Gastroesophageal sphincter (tissue), 4 donors: ENCODE results near the gene MUSK. TPM values are rescaled to one million over a fixed set of nuclear protein-coding genes. Genes with fewer than 3 reads are reported as not detected.
A peak's percentile ranks its signal among the peaks of the same experiment; 100 is the strongest.

Source experiments
- ATAC-seq: fragments of 150-250 bp; one replicate; pipeline ENCODE4 v1.9.1; 2016; ENCODE audit warnings: mild to moderate bottlenecking, moderate library complexity
- H3K27ac ChIP-seq, 4 donors: fragments of 200-600 bp; sonication (generic) in 3 of 4; 1 replicate in 3 of 4; 2 replicates in 1 of 4; pipeline ENCODE4 v1.5.1; 2016 to 2019
- H3K27me3 ChIP-seq: fragments of 200-600 bp; sonication (generic); one replicate; pipeline ENCODE4 v1.5.1; 2019
- H3K36me3 ChIP-seq, 2 donors: fragments of 200-600 bp; sonication (generic); one replicate each; pipeline ENCODE4 v1.5.1; 2019; ENCODE audit warnings: control low read depth in 1 of 2
- H3K4me1 ChIP-seq, 3 donors: fragments of 200-600 bp; sonication (generic); 1 replicate in 2 of 3; 2 replicates in 1 of 3; pipeline ENCODE4 v1.5.1; 2016 to 2019; ENCODE audit warnings: control low read depth in 2 of 3
- H3K4me3 ChIP-seq, 2 donors: fragments of 200-600 bp; sonication (generic); one replicate each; pipeline ENCODE4 v1.5.1; 2019; ENCODE audit warnings: mild to moderate bottlenecking in 1 of 2, moderate library complexity in 1 of 2
- H3K9me3 ChIP-seq, 3 donors: fragments of 200-600 bp; sonication (generic); one replicate each; pipeline ENCODE4 v1.5.1; 2017 to 2019; ENCODE audit warnings: control low read depth in 2 of 3
- CTCF ChIP-seq, 4 experiments: fragments of 200-600 bp in 2 of 4; fragments of 450-650 bp in 2 of 4; sonication (generic) in 1 of 4; IDR thresholded peaks; one replicate each; pipeline ENCODE4 v1.5.1; 2017 to 2019; ENCODE audit warnings: antibody characterized with exemption in 4 of 4, mild to moderate bottlenecking in 2 of 4, moderate library complexity in 2 of 4
- EP300 ChIP-seq: sonication (generic); formaldehyde crosslinking; IDR thresholded peaks from one replicate; pipeline ENCODE4 v1.6.1; 2017; ENCODE audit warnings: antibody characterized with exemption, mild to moderate bottlenecking
- POLR2A ChIP-seq, 2 donors: fragments of 450-650 bp; IDR thresholded peaks; one replicate each; pipeline ENCODE4 v1.6.1; 2017; ENCODE audit warnings: antibody characterized with exemption in 2 of 2, mild to moderate bottlenecking in 2 of 2, moderate library complexity in 1 of 2
- POLR2AphosphoS5 ChIP-seq: sonication (generic); formaldehyde crosslinking; IDR thresholded peaks from one replicate; pipeline ENCODE4 v1.6.1; 2017; ENCODE audit warnings: antibody characterized with exemption
- WGBS, 2 donors: methylation state at CpG; one replicate each; pipeline ENCODE4 v1.1.5; 2018; ENCODE audit warnings: low coverage in 1 of 2; 5-methylcytosine and 5-hydroxymethylcytosine counted together
- total RNA-seq, 4 donors: library from RNA; depleted of rRNA; stranded (reverse); fragments of >200 nt; gene quantifications; one replicate each; pipeline ENCODE4 v1.1.0, GENCODE V29; 2016

MUSK gene
- total RNA-seq, 4 donors from 2014 or later = 2.9 to 8.4 (median 4.2) TPM

GRCh38 chr9:110648696-110649095, 19.9 kb upstream of the MUSK start:
- ATAC-seq = no peak
- H3K27me3 ChIP-seq = no peaks in the 10 kb centered on the region
- TF ChIP-seq POLR2AphosphoS5 (no peak), POLR2A (IDR thresholded peaks at IDR 0.05) (no peak), EP300 (no peak), CTCF (IDR thresholded peaks at IDR 0.05) (no peak)
- H3K27ac ChIP-seq = peak overlapping the region in 1 of 4 donors; percentile 22
- H3K36me3 ChIP-seq = no peaks in the 10 kb centered on the region
- no peak overlapping the region for H3K4me3 ChIP-seq
- 86 to 100% methylated on average over 2 to 4 of the region's 4 CpGs for WGBS, 2 donors
- H3K4me1 ChIP-seq = peaks cover 0 to 21% (median 4%) of the 10 kb centered on the region in 3 donors
- no peaks in the 10 kb centered on the region for H3K9me3 ChIP-seq

- no peaks in the 10 kb centered on the region for H3K9me3 ChIP-seq
- no peaks in the 10 kb centered on the region for H3K27me3 ChIP-seq
- no peaks in the 10 kb centered on the region for H3K36me3 ChIP-seq
- 74 to 88% methylated on average over 1 to 2 of the region's 3 CpGs for WGBS, 2 donors
- peak overlapping the region in 3 of 4 donors; percentile 26 to 60 (median 49) for H3K27ac ChIP-seq
- TF ChIP-seq CTCF (IDR thresholded peaks at IDR 0.05) (no peak), POLR2AphosphoS5 (peak; percentile 65)
- H3K4me1 ChIP-seq = peaks cover 0 to 21% (median 4%) of the 10 kb centered on the region in 3 donors
- no peak overlapping the region for H3K4me3 ChIP-seq
- ATAC-seq = peak; percentile 78
Measured at GRCh38 chr9:110650261-110650660, 18.3 kb upstream of the MUSK start.

- no peaks in the 10 kb centered on the region for H3K36me3 ChIP-seq
- TF ChIP-seq CTCF (IDR thresholded peaks at IDR 0.05) = no peak
- TF ChIP-seq POLR2AphosphoS5 = peak; percentile 47
- H3K9me3 ChIP-seq = no peaks in the 10 kb centered on the region
- H3K27ac ChIP-seq = peak overlapping the region in 3 of 4 donors; percentile 18 to 50 (median 26)
- ATAC-seq = peak; percentile 32
- H3K27me3 ChIP-seq = no peaks in the 10 kb centered on the region
- H3K4me1 ChIP-seq = peaks cover 0 to 21% (median 4%) of the 10 kb centered on the region in 3 donors
- 5 to 29% methylated on average over 6 of the region's 6 CpGs for WGBS, 2 donors
- no peak overlapping the region for H3K4me3 ChIP-seq
Measured at GRCh38 chr9:110650991-110651411, 17.6 kb upstream of the MUSK start.

- no peak for TF ChIP-seq EP300
- peak; percentile 54 for TF ChIP-seq POLR2AphosphoS5
- TF ChIP-seq CTCF (IDR thresholded peaks at IDR 0.05) = no peak
- no peak for TF ChIP-seq POLR2A (IDR thresholded peaks at IDR 0.05)
- no peak overlapping the region for H3K4me3 ChIP-seq
Measured at GRCh38 chr9:110655754-110656641, 12.6 kb upstream of the MUSK start.

More at GRCh38 chr9:110655754-110656641, 12.6 kb upstream of the MUSK start:
- WGBS, 2 donors = 29 to 35% methylated on average over 6 of the region's 6 CpGs
- Histone ChIP-seq H3K4me1 (peaks cover 0 to 17% (median under 1%) of the 10 kb centered on the region in 3 donors), H3K36me3 (no peaks in the 10 kb centered on the region), H3K27ac (peak overlapping the region in 3 of 4 donors; percentile 38 to 63 (median 50)), H3K27me3 (no peaks in the 10 kb centered on the region), H3K9me3 (no peaks in the 10 kb centered on the region)
- peak; percentile 93 for ATAC-seq
